ENCODE results near the gene OSTF1. TPM values are rescaled to one million over a fixed set of nuclear protein-coding genes. Genes with fewer than 3 reads are reported as not detected.

The OSTF1 gene
- total RNA-seq, 4 donors from 2014 or later: 21.6 to 44.6 (median 32.9) TPM

- Histone ChIP-seq H3K27me3 (no peaks in the 10 kb centered on the region), H3K4me3 (no peak overlapping the region), H3K4me1 (peaks cover 0 to 6% (median 0%) of the 10 kb centered on the region in 4 donors), H3K36me3 (peaks cover 0 to 34% (median 0%) of the 10 kb centered on the region in 3 donors), H3K27ac (peak overlapping the region; percentile 6 to 20 (median 12)), H3K9me3 (no peaks in the 10 kb centered on the region)
- TF ChIP-seq POLR2A (IDR thresholded peaks at IDR 0.05): no peak
- TF ChIP-seq, protein P1, sequence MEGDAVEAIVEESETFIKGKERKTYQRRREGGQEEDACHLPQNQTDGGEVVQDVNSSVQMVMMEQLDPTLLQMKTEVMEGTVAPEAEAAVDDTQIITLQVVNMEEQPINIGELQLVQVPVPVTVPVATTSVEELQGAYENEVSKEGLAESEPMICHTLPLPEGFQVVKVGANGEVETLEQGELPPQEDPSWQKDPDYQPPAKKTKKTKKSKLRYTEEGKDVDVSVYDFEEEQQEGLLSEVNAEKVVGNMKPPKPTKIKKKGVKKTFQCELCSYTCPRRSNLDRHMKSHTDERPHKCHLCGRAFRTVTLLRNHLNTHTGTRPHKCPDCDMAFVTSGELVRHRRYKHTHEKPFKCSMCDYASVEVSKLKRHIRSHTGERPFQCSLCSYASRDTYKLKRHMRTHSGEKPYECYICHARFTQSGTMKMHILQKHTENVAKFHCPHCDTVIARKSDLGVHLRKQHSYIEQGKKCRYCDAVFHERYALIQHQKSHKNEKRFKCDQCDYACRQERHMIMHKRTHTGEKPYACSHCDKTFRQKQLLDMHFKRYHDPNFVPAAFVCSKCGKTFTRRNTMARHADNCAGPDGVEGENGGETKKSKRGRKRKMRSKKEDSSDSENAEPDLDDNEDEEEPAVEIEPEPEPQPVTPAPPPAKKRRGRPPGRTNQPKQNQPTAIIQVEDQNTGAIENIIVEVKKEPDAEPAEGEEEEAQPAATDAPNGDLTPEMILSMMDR (IDR thresholded peaks at IDR 0.05): no peak
- DNase-seq: no peak
These were observed 60.2 kb downstream of the OSTF1 start for GRCh38 chr9:75148561-75148960.

DNA sequence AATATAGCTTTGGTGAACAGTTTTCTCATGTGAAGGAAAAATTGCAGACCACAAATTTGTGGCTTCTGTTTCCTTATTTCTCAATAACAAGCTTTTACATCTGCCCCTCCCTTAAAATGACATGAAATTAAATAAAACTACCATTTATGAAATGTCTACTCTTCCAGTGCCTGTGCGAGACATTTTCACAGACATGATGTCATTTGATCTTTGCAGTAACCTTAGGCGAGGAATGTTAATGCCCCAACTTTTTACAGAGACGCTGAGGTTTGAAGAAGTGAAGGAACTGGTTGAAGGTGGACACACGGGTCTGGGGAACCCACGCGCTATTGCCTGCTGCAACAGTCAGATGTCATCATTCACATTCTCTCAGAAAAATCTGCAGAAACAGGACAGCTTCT, 61.5 kb downstream of the OSTF1 start:
- H3K4me3 ChIP-seq: no peak overlapping the region
- H3K27ac ChIP-seq: peak overlapping the region in 3 of 4 donors; percentile 6 to 51 (median 18)
- H3K4me1 ChIP-seq: peaks cover 0 to 6% (median 0%) of the 10 kb centered on the region in 4 donors
- H3K36me3 ChIP-seq: peaks cover 0 to 25% (median 0%) of the 10 kb centered on the region in 3 donors
- DNase-seq: no peak
- H3K27me3 ChIP-seq: no peaks in the 10 kb centered on the region
- H3K9me3 ChIP-seq: no peaks in the 10 kb centered on the region
- TF ChIP-seq POLR2A (IDR thresholded peaks at IDR 0.05): no peak
- TF ChIP-seq, protein P1 (IDR thresholded peaks at IDR 0.05): no peak

- H3K4me1 ChIP-seq: peaks cover 0 to 6% (median 0%) of the 10 kb centered on the region in 4 donors
- H3K4me3 ChIP-seq: no peak overlapping the region
- H3K9me3 ChIP-seq: no peaks in the 10 kb centered on the region
- TF ChIP-seq POLR2A (IDR thresholded peaks at IDR 0.05): no peak
- TF ChIP-seq, protein P1 (IDR thresholded peaks at IDR 0.05): no peak
- H3K27me3 ChIP-seq: no peaks in the 10 kb centered on the region
- peak overlapping the region in 3 of 4 donors; percentile 2 to 51 (median 27) for H3K27ac ChIP-seq
- no peak for DNase-seq
- peaks cover 0 to 20% (median 0%) of the 10 kb centered on the region in 3 donors for H3K36me3 ChIP-seq
These were observed 62.2 kb downstream of the OSTF1 start for GRCh38 chr9:75150512-75150911.

GRCh38 chr9:75152416-75152815, 64.1 kb downstream of the OSTF1 start:
- DNase-seq: peak in 1 of 3 donors; percentile 54
- peaks cover 0 to 6% (median 0%) of the 10 kb centered on the region in 4 donors for H3K4me1 ChIP-seq
- H3K27me3 ChIP-seq: no peaks in the 10 kb centered on the region
- H3K9me3 ChIP-seq: no peaks in the 10 kb centered on the region
- H3K36me3 ChIP-seq: peaks cover 0 to 8% (median 0%) of the 10 kb centered on the region in 3 donors
- H3K4me3 ChIP-seq: no peak overlapping the region
- H3K27ac ChIP-seq: peak overlapping the region in 2 of 4 donors; percentile 14 to 36
- TF ChIP-seq, protein P1 (IDR thresholded peaks at IDR 0.05): no peak
- TF ChIP-seq POLR2A (IDR thresholded peaks at IDR 0.05): no peak

DNA sequence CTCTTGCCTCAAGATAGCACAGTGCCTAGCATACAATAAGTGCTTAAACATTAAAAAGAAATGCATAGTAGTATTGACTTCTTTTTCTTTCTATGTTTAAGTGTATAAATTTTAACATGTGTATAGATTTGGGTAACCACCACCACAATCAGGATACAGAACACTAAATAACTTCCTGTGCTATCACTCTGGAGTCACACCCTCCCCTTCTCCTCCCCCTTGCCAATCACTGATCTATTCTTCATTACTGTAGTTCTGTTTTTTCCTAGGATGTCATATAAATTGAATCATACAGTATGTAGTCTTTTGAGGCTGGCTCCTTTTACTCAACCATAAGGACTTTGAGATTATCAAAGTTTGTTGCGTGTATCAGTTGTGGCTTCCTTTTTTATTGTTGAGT, 68.5 kb downstream of the OSTF1 start:
- DNase-seq: no peak
- Histone ChIP-seq H3K27me3 (no peaks in the 10 kb centered on the region), H3K4me1 (no peaks in the 10 kb centered on the region), H3K36me3 (peaks cover 0 to 6% (median 0%) of the 10 kb centered on the region in 3 donors), H3K4me3 (no peak overlapping the region), H3K9me3 (no peaks in the 10 kb centered on the region), H3K27ac (no peak overlapping the region)
- TF ChIP-seq, protein P1 (IDR thresholded peaks at IDR 0.05): no peak
- no peak for TF ChIP-seq POLR2A (IDR thresholded peaks at IDR 0.05)

Data from Peyer's patch (tissue), 4 donors.